CD4-positive, alpha-beta T cell treated with Interleukin-1 beta for 1 hour (primary cell): ENCODE data around the gene GEMIN7.

ENCODE experiments used
- DNase-seq, 2 donors: peaks; one replicate each; pipeline ENCODE4 v3.0.0-alpha.2; 2020 to 2022

GEMIN7 gene

DNA sequence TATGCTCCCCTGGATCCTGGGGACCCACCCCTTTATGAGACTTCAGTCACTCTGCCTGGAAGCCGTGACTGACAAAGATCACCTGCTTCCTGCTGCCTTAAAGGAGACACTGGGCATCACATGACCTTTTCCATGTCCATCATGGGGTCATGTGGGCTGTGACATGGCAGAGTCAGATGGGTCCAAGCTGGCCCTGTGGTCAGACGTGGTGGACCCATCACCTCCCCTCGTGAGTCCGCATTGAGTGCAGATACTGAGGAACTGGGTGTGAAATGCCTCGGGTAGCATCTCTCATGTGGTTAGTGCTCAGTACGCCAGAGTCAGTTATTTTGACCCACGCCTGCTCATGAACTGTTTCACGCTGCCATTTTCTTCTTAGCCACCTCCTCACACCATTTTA is 54.6 kb downstream of the GEMIN7 start:
- DNase-seq: no peak

DNA sequence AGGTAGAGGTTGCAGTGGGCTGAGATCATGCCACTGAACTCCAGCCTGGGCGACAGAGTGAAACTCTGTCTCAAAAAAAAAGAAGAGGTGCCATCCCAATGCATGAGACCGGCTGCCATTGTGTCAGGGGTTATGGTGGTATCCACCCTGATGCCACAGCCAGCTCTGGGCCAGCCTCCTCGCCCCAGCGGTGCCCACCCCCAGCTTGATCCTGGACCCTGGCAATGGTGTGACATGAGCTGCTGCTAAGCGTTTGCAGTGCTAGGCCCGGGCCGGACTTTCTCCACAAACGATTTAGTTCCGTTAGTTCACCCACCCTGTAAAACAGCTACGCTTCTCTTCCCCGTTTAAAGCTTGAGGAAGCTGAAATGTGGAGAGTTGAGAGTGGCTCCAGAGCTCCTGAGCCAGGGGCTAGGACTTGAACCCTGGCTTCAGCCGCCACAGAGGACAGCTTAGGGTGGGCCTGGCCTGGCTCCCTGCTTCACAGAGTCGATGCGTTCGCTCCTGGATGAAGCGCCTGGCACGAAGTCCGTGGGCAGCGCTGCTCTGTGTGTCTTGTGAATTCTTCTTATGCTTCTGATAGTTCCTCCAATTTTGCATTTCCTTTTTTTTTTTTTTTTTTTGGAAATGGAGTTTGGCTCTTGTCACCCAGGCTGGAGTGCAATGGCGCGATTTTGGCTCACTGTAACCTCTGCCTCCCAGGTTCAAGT is 56.3 kb downstream of the GEMIN7 start:
- no peak for DNase-seq

DNA sequence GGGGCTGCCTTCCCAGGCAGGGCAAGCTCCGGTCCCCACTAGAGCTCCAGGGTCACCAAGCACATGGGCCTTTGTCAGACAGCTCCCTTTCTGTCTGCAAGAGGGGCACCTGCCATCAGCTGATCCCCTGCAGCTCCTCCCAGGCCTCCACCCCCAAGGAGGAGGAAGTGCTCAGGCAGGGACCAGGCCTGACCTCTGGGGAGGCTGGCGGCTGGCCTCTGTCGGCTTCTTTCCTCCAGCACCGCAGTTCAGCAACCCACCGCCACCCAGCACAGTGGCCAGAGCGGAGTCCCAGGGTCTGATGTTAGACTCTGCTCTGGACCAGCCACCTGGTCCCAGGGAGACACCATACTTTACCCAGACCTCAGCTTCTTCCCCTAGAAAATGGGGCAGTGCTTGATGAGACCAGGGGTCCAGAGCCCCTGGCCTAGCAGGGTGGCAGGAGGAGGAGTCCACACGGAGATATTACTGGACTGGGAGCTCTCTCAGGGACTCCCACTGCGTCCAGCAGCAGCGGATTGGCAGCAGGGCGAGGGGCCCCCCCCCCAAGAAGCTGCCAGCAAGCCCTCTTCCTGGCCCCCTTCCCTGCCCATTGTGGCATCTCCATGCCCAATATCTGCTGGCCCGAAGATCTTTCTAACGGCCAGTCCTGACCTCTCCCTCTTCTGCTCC is 57.6 kb downstream of the GEMIN7 start:
- no peak for DNase-seq

GRCh38 chr19:45137179-45137761 is 58.2 kb downstream of the GEMIN7 start:
- DNase-seq: no peak

GRCh38 chr19:45138303-45138751 is 59.3 kb downstream of the GEMIN7 start:
- DNase-seq: no peak

DNA sequence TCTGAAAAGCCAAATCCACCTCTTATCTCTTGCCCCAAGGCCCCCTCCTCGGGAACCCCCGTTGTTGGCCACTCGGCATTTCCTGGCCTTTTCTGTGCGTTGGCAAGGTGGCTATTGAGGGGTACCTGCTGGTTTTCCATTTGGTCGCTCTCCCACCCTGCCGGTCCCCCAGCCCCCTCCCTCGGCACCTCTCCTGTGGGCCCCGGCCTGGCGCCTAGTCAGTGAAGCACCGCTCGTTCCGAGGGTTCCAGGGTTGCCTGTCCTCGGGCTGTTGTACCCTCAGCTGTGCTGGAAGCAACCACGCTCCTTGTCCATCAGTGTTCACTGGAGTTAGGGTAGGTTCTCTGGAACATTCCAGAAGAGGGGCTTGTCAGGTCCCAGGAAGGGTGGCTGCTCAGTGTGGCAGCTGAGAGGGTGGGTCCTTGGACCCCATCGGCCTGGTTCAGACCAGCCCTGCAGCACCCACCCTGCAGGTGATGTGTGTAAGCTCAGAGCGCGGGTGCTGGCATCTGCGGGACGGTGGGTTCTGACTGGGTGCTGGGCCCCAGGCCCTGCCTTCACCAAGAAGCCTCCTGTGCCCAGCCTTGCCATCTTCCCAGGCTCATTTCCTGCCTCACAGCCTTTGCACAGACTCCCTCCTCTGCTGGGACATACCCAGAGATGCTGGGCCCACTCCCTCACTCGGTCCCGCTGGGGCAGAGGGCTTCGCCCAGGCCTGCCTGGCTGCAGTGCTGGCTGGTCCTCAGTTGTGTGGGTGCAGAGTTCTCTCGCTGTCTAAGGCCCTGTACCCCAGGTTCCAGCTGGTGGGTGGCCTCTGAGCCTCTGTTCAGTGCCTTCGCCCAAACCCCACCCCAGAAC is 60.5 kb downstream of the GEMIN7 start:
- DNase-seq: no peak

GRCh38 chr19:45140144-45140503 is 61.1 kb downstream of the GEMIN7 start:
- DNase-seq: no peak

- DNase-seq: no peak
These were observed 61.5 kb downstream of the GEMIN7 start for GRCh38 chr19:45140533-45140932.
